Stomach (tissue), 9 donors: ENCODE results near the gene NPR3. TPM values are rescaled to one million over a fixed set of nuclear protein-coding genes. Genes with fewer than 3 reads are reported as not detected.
"Not testable (repeated sequence)": the region's sequence is repeated elsewhere in the genome, so short reads cannot be mapped to it uniquely, and the experiment has no call there.

Experiments
- DNase-seq, 2 donors: peaks; one replicate each; pipeline versions ENCODE4 v3.0.0 to v3.0.0-alpha.2; 2013 to 2019
- H3K27ac ChIP-seq, 5 donors: fragments of 200-600 bp in 4 of 5; sonication (generic) in 4 of 5; one replicate each; pipeline ENCODE4 v1.5.1; 2013 to 2019; ENCODE audit warnings: mild to moderate bottlenecking in 1 of 5, moderate library complexity in 1 of 5
- H3K27me3 ChIP-seq, 3 donors: fragments of 200-600 bp; sonication (generic); one replicate each; pipeline ENCODE4 v1.5.1; 2017 to 2019; ENCODE audit warnings: mixed run types in 1 of 3
- H3K36me3 ChIP-seq, 4 donors: fragments of 200-600 bp; sonication (generic); 1 replicate in 3 of 4; 2 replicates in 1 of 4; pipeline ENCODE4 v1.5.1; 2016 to 2019
- H3K4me1 ChIP-seq, 4 donors: fragments of 200-600 bp; sonication (generic); one replicate each; pipeline ENCODE4 v1.5.1; 2016 to 2019
- H3K4me3 ChIP-seq, 4 donors: fragments of 200-600 bp; sonication (generic) in 3 of 4; one replicate each; pipeline ENCODE4 v1.5.1; 2016 to 2019; ENCODE audit warnings: mild to moderate bottlenecking in 1 of 4
- H3K9me3 ChIP-seq, 4 donors: fragments of 200-600 bp; sonication (generic); one replicate each; pipeline ENCODE4 v1.5.1; 2016 to 2019
- EP300 ChIP-seq: sonication (generic); formaldehyde crosslinking; IDR thresholded peaks from one replicate; pipeline ENCODE4 v1.6.1; 2017; ENCODE audit warnings: antibody characterized with exemption
- POLR2A ChIP-seq, 4 donors: fragments of 450-650 bp; IDR thresholded peaks; one replicate each; pipeline ENCODE4 v1.6.1; 2016; ENCODE audit warnings: antibody characterized with exemption in 4 of 4, control low read depth in 2 of 4, mild to moderate bottlenecking in 1 of 4, moderate library complexity in 1 of 4
- POLR2AphosphoS5 ChIP-seq, 3 donors: sonication (generic); formaldehyde crosslinking; IDR thresholded peaks; one replicate each; pipeline ENCODE4 v1.6.1; 2016; ENCODE audit warnings: antibody characterized with exemption in 3 of 3
- WGBS, 5 donors: extraction: QIAGEN DNeasy Blood & Tissue Kit in 3 of 5; methylation state at CpG; one replicate each; pipeline versions ENCODE4 v1.1.5 to v1.1.7; 2013 to 2018; 5-methylcytosine and 5-hydroxymethylcytosine counted together
- intact Hi-C: fragments of 100-400 bp; cut with DNase I; formaldehyde crosslinking; loops from one replicate; pipeline ENCODE4 v1.15.1; 2023; ENCODE audit warnings: low total_unique reads
- polyA plus RNA-seq, 3 donors: library from polyadenylated mRNA; stranded (reverse); fragments of 200-250 nt; gene quantifications; one replicate each; pipeline ENCODE4 v1.2.3, GENCODE V29; 2013
- total RNA-seq, 5 donors: library from RNA; depleted of rRNA; stranded (reverse); fragments of >200 nt; gene quantifications; one replicate each; pipeline versions ENCODE4 v1.1.0 to v1.2.3, GENCODE V29; 2014 to 2016
- TF ChIP-seq, protein P1 (sequence below), 7 experiments: fragments of 450-650 bp in 4 of 7; fragments of 200-600 bp in 3 of 7; sonication (generic) in 3 of 7; IDR thresholded peaks; one replicate each; pipeline ENCODE4 v1.5.1; 2016 to 2019; ENCODE audit warnings: antibody characterized with exemption in 7 of 7, control low read depth in 2 of 7, mild to moderate bottlenecking in 1 of 7
- donor health status: healthy with polysubstance abuse.
- donor health status: Bipolar disorder and iron deficiency.
- donor health status: healthy.

NPR3 gene
- total and polyA plus RNA-seq, 8 donors, result 0.25 to 15.8 (median 1.8) TPM; not detected in 2

- peaks cover 0 to 16% (median 6%) of the 10 kb centered on the region in 4 donors for H3K9me3 ChIP-seq
- H3K4me3 ChIP-seq, result no peak overlapping the region
- no peaks in the 10 kb centered on the region for H3K36me3 ChIP-seq
- TF ChIP-seq POLR2AphosphoS5 (IDR thresholded peaks at IDR 0.05) (no peak), POLR2A (IDR thresholded peaks at IDR 0.05) (no peak), EP300 (no peak)
- TF ChIP-seq, protein P1, sequence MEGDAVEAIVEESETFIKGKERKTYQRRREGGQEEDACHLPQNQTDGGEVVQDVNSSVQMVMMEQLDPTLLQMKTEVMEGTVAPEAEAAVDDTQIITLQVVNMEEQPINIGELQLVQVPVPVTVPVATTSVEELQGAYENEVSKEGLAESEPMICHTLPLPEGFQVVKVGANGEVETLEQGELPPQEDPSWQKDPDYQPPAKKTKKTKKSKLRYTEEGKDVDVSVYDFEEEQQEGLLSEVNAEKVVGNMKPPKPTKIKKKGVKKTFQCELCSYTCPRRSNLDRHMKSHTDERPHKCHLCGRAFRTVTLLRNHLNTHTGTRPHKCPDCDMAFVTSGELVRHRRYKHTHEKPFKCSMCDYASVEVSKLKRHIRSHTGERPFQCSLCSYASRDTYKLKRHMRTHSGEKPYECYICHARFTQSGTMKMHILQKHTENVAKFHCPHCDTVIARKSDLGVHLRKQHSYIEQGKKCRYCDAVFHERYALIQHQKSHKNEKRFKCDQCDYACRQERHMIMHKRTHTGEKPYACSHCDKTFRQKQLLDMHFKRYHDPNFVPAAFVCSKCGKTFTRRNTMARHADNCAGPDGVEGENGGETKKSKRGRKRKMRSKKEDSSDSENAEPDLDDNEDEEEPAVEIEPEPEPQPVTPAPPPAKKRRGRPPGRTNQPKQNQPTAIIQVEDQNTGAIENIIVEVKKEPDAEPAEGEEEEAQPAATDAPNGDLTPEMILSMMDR (IDR thresholded peaks at IDR 0.05), result no peak
- no peaks in the 10 kb centered on the region for H3K27me3 ChIP-seq
- DNase-seq, result no peak
- H3K4me1 ChIP-seq, result no peaks in the 10 kb centered on the region
- WGBS, 5 donors, result 78 to 86% (median 85%) methylated on average over 3 of the region's 3 CpGs
- intact Hi-C loops, result no loop called here
- no peak overlapping the region for H3K27ac ChIP-seq
Observed at GRCh38 chr5:32803656-32804055, 92.5 kb downstream of the NPR3 start.

- H3K4me3 ChIP-seq, H3K27ac ChIP-seq, H3K27me3 ChIP-seq, intact Hi-C loops, H3K4me1 ChIP-seq, DNase-seq, H3K36me3 ChIP-seq: not testable (repeated sequence)
- WGBS, 5 donors, result 82 to 95% (median 93%) methylated on average over 1 of the region's 1 CpG
- peaks cover 0 to 16% (median 1%) of the 10 kb centered on the region in 4 donors for H3K9me3 ChIP-seq
Observed at GRCh38 chr5:32805462-32805861, 94.3 kb downstream of the NPR3 start.

GRCh38 chr5:32805971-32806638 is 95.0 kb downstream of the NPR3 start:
- Histone ChIP-seq H3K4me1 (no peaks in the 10 kb centered on the region), H3K9me3 (peaks cover 0 to 11% (median under 1%) of the 10 kb centered on the region in 4 donors), H3K27ac (no peak overlapping the region), H3K4me3 (no peak overlapping the region), H3K36me3 (no peaks in the 10 kb centered on the region), H3K27me3 (no peaks in the 10 kb centered on the region)
- intact Hi-C loops, result no loop called here
- TF ChIP-seq EP300 (no peak), POLR2AphosphoS5 (IDR thresholded peaks at IDR 0.05) (no peak), POLR2A (IDR thresholded peaks at IDR 0.05) (no peak)
- TF ChIP-seq, protein P1 (IDR thresholded peaks at IDR 0.05), result no peak
- DNase-seq, result peak in 1 of 2 donors; percentile 48
- WGBS, 5 donors, result 28 to 40% (median 36%) methylated on average over 6 of the region's 6 CpGs

- Histone ChIP-seq H3K9me3 (peaks cover 0 to 5% (median 0%) of the 10 kb centered on the region in 4 donors), H3K4me3 (no peak overlapping the region), H3K27me3 (no peaks in the 10 kb centered on the region), H3K36me3 (no peaks in the 10 kb centered on the region), H3K27ac (no peak overlapping the region), H3K4me1 (no peaks in the 10 kb centered on the region)
- 57 to 90% (median 80%) methylated on average over 1 of the region's 1 CpG for WGBS, 5 donors
- no peak for TF ChIP-seq EP300
- TF ChIP-seq, protein P1 (IDR thresholded peaks at IDR 0.05), result no peak
- no peak for TF ChIP-seq POLR2AphosphoS5 (IDR thresholded peaks at IDR 0.05)
- no peak for TF ChIP-seq POLR2A (IDR thresholded peaks at IDR 0.05)
- no peak for DNase-seq
- intact Hi-C loops, result no loop called here
Observed at GRCh38 chr5:32808783-32809182, 97.7 kb downstream of the NPR3 start.

DNA sequence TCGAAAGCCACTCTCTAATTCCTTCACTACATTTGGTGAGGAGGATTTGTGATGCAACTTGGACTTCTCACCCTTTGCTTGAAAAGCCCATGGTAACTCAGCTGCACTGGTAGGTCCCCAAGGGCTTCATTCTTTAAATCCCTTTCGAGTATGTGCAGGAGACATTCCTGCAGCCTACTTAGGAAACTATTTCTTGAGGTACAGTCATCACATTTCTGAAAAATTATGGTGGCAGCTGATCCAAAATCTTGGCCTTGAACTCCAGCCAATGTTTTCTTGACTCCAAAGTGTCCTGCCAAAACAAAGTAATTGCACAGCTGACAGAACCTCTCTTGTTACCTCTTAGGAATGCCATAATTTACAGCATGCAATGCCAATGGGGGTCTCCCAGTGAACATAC is 99.7 kb downstream of the NPR3 start:
- DNase-seq, result no peak

More for the DNA sequence above, 99.7 kb downstream of the NPR3 start:
- no peak overlapping the region for H3K27ac ChIP-seq
- H3K4me3 ChIP-seq, result no peak overlapping the region
- H3K27me3 ChIP-seq, result no peaks in the 10 kb centered on the region
- H3K4me1 ChIP-seq, result no peaks in the 10 kb centered on the region
- H3K9me3 ChIP-seq, result peaks cover 0 to 2% (median 0%) of the 10 kb centered on the region in 4 donors
- WGBS, 5 donors, result 50 to 56% (median 52%) methylated on average over 2 of the region's 2 CpGs
- TF ChIP-seq, protein P1 (IDR thresholded peaks at IDR 0.05), result no peak
- TF ChIP-seq POLR2AphosphoS5 (IDR thresholded peaks at IDR 0.05) (no peak), EP300 (no peak), POLR2A (IDR thresholded peaks at IDR 0.05) (no peak)
- H3K36me3 ChIP-seq, result no peaks in the 10 kb centered on the region
- intact Hi-C loops, result no loop called here
